ENCODE data around the gene ZACN.

Gene ZACN

DNA sequence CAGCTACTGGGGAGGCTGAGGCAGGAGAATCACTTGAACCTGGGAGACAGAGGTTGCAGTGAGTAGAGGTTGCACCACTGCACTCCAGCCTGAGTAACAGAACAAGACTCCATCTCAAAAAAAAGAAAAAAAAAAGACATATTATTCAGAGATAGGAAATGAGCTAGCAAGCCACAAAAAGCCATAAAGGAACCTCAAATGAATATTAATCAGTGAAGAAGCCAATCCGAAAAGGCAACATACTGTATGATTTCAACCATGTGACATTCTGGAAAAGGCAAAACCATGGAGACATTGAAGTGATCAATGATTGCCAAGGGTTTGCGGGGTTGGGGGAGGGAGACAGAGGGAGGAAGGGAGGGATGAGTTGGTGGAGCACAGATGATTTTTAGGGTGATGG lies 33.0 kb downstream of the ZACN start:
- no peak overlapping the region for H3K27ac ChIP-seq
- no peak for DNase-seq
- H3K27me3 ChIP-seq (ENCODE audit: insufficient read depth, low read depth, severe bottlenecking): no peaks in the 10 kb centered on the region
- no peak overlapping the region for H3K4me3 ChIP-seq (ENCODE audit: low read depth, low read length)
- no peaks in the 10 kb centered on the region for H3K36me3 ChIP-seq
- no peak for TF ChIP-seq CTCF (IDR thresholded peaks at IDR 0.05; ENCODE audit: low read depth, low read length)
- peaks cover 13% of the 10 kb centered on the region for H3K9me3 ChIP-seq (ENCODE audit: severe bottlenecking)

- DNase-seq: no peak
- no peaks in the 10 kb centered on the region for H3K36me3 ChIP-seq
- no peak overlapping the region for H3K27ac ChIP-seq
- H3K27me3 ChIP-seq (ENCODE audit: insufficient read depth, low read depth, severe bottlenecking): no peaks in the 10 kb centered on the region
- no peak for TF ChIP-seq CTCF (IDR thresholded peaks at IDR 0.05; ENCODE audit: low read depth, low read length)
- H3K4me3 ChIP-seq (ENCODE audit: low read depth, low read length): no peak overlapping the region
- peaks cover 13% of the 10 kb centered on the region for H3K9me3 ChIP-seq (ENCODE audit: severe bottlenecking)
These were observed 36.3 kb downstream of the ZACN start for GRCh38 chr17:76115138-76115754.

DNA sequence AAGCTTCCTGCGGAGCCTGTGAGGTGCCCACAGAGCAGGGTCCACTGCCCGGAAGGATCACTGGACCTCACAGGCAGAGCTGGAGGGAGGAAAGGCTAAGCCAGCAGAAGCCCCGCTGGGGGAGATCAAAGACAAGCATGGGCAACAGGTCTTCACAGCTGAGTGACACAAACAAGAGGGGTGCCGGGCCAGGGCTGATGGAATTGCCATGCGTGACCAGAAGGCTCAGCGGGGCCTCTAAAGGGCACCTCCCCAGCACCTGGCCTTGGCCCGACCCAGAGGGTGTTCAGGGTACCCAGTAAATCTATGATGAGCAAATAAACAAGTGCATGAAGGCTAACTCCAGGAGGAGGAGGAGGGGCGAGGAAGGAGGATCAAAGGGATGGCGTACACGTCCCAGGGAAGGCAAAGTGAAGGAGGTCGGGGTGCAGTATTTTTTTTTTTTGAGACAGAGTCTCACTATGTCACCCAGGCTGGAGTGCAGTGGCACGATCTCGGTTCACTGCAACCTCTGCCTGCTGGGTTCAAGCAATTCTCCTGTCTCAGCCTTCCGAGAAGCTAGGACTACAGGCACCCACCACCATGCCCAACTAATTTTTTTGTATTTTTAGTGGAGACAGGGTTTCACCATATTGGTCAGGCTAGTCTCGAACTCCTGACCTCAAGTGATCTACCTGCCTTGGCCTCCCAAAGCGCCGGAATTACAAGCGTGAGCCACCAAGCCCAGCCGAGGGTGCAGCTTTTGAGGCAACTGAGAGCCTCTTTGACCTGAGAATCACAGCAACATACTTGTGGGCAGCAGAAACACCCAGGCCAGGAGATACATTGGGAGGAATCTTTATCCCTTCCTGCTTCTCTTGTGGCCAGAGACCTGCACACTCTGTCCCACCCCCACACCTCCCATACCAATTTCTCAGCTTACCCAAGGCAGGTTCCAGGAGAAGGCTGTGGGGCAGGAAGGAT lies 40.7 kb downstream of the ZACN start:
- H3K36me3 ChIP-seq: no peaks in the 10 kb centered on the region
- no peak for TF ChIP-seq CTCF (IDR thresholded peaks at IDR 0.05; ENCODE audit: low read depth, low read length)
- no peak overlapping the region for H3K4me3 ChIP-seq (ENCODE audit: low read depth, low read length)
- no peaks in the 10 kb centered on the region for H3K9me3 ChIP-seq (ENCODE audit: severe bottlenecking)
- no peak for DNase-seq
- H3K27ac ChIP-seq: no peak overlapping the region
- H3K27me3 ChIP-seq (ENCODE audit: insufficient read depth, low read depth, severe bottlenecking): no peaks in the 10 kb centered on the region

GRCh38 chr17:76120658-76121008 lies 41.7 kb downstream of the ZACN start:
- Histone ChIP-seq H3K36me3 (no peaks in the 10 kb centered on the region), H3K27ac (peak overlapping the region; percentile 23), H3K4me3 (ENCODE audit: low read depth, low read length) (no peak overlapping the region), H3K27me3 (ENCODE audit: insufficient read depth, low read depth, severe bottlenecking) (no peaks in the 10 kb centered on the region), H3K9me3 (ENCODE audit: severe bottlenecking) (no peaks in the 10 kb centered on the region)
- no peak for TF ChIP-seq CTCF (IDR thresholded peaks at IDR 0.05; ENCODE audit: low read depth, low read length)
- no peak for DNase-seq

GRCh38 chr17:76121932-76122430 lies 43.0 kb downstream of the ZACN start:
- no peak for DNase-seq
- Histone ChIP-seq H3K27me3 (ENCODE audit: insufficient read depth, low read depth, severe bottlenecking) (no peaks in the 10 kb centered on the region), H3K36me3 (no peaks in the 10 kb centered on the region), H3K4me3 (ENCODE audit: low read depth, low read length) (no peak overlapping the region), H3K9me3 (ENCODE audit: severe bottlenecking) (no peaks in the 10 kb centered on the region), H3K27ac (peak overlapping the region; percentile 13)
- TF ChIP-seq CTCF (IDR thresholded peaks at IDR 0.05; ENCODE audit: low read depth, low read length): no peak
